D721Med (cell line): ENCODE data around the gene TTC34.

ENCODE experiments used
- DNase-seq: peaks from one replicate; pipeline ENCODE4 v3.0.0; 2011; ENCODE audit warnings: low spot score; ENCODE audit not compliant: insufficient read length
- FAIRE-seq: peaks from 2 replicates; lab custom pipeline; 2011; peaks lifted over from hg19 to GRCh38; lab: Jason Lieb, UNC
- TF ChIP-seq, protein P1 (sequence below): IDR thresholded peaks from 2 replicates; pipeline ENCODE4 v1.5.1; 2012; ENCODE audit warnings: mild to moderate bottlenecking, control low read depth; ENCODE audit not compliant: insufficient read depth; ENCODE audit errors: missing control alignments

TTC34 gene

DNA sequence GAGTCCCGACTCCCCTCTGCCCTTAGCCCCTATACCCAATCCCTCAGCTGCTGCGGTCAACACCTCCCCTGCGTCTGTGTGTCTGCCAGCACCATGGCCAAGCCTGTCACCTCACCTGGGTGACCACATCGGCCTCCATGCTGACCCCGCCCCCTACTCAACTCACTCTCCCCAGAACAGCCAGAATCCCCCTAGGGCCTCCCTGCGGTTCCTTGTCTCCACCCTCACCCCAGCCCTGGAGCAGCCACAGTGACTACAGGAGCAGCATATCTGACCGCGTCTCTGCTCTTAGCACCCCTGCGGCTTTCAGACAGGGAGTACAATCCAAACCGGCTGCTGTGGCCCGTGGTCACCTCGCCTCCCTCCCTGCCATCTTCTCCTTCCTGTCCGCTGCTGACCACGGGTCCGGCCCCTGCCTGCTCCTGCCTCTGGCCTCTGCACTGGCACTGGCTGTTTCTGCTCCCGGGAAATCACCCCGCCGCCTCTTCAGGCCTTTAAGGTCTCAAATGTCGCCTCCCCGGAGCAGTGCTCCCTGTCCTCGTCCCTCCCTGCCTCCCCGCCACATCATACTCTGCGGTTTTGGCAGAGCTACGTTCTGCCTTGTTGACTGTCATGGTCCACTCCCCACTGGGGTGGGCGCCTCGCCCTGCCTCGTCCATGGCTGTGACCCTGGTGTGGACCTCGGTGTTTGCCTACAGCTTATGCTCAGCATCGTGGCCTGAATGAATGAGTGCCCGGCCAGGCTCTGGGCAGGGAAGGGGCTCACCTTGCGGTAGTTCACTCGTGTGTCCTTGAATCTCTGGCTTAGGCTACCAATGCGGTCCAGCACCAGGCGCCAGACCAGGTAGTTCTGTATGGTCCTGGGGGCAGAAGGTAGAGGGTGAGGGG lies 203.8 kb downstream of the TTC34 start:
- TF ChIP-seq, protein P1, sequence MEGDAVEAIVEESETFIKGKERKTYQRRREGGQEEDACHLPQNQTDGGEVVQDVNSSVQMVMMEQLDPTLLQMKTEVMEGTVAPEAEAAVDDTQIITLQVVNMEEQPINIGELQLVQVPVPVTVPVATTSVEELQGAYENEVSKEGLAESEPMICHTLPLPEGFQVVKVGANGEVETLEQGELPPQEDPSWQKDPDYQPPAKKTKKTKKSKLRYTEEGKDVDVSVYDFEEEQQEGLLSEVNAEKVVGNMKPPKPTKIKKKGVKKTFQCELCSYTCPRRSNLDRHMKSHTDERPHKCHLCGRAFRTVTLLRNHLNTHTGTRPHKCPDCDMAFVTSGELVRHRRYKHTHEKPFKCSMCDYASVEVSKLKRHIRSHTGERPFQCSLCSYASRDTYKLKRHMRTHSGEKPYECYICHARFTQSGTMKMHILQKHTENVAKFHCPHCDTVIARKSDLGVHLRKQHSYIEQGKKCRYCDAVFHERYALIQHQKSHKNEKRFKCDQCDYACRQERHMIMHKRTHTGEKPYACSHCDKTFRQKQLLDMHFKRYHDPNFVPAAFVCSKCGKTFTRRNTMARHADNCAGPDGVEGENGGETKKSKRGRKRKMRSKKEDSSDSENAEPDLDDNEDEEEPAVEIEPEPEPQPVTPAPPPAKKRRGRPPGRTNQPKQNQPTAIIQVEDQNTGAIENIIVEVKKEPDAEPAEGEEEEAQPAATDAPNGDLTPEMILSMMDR = no peak
- DNase-seq (no peak), FAIRE-seq (no peak)

DNA sequence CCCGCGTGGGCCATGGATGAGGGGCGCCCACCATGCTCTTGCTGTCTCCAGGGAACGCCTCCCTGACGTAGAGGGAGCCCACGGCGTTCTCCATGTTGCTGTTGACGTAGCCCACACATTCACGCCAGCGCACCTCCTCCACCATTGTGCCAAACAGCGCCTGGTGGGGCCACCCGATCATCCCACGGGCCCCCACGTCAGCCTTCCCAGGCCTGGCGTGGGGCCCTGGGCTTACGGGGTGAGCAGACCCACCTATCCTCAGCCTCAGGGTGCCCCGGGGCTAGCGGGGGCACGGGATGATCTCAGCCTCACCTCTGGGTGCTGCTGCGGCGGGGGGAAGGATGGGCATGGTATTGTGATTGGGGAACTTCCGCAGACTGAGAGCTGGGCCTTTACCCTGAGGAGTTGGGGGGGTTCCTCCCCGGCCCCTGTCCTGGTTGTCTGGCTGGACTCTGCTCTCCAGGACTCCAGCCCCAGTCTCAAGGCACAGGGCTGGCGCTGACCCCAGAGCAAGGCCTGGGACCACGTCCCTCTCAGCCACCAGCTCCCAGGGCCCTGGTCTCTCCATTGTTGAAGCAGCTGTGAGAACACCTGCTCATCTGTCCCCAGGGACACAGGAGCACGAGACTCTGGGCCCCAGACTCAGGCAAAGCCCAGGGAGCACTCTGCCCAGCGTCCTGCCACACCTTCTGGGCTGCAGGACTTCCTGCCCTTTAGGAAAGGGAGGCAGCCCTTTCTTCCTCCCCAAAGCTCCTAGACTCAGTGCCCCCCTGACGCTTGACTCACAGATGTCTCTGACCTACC lies 204.8 kb downstream of the TTC34 start:
- FAIRE-seq (no peak), DNase-seq (no peak)
- TF ChIP-seq, protein P1 = no peak

DNA sequence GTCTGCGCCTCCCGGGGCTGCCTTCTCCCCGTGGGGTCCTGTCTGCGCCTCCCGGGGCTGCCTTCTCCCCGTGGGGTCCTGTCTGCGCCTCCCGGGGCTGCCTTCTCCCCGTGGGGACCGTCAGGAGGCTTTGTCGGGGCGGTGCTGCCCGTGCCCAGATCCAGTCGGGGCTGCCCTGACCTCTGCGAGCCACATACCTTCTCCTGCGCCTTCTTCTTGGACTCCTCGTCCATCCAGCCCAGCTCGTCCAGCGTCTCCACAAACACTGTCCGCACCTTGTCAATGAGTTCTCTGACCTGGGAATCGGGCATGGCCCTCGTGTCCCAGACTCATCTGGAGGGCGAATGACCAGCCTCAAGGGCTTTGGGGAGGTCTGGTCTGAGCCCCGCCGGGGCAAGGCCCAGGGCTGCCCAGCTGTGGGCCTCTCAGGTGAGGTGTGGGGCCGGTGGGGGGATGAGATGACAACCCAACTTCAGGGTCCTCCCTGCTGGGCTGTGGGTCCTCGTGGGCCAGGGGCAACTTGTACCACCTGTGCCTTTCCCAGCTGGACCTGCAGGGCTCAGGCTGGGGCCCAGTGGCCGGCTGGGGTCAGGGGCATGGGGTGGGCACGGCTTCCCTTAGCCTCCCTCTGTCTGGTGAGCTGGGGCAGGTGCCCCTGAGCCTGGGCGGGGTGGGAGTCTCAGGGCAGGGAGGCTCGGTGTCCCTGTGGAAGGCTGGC lies 205.5 kb downstream of the TTC34 start:
- FAIRE-seq (no peak), DNase-seq (no peak)
- TF ChIP-seq, protein P1 = no peak

DNA sequence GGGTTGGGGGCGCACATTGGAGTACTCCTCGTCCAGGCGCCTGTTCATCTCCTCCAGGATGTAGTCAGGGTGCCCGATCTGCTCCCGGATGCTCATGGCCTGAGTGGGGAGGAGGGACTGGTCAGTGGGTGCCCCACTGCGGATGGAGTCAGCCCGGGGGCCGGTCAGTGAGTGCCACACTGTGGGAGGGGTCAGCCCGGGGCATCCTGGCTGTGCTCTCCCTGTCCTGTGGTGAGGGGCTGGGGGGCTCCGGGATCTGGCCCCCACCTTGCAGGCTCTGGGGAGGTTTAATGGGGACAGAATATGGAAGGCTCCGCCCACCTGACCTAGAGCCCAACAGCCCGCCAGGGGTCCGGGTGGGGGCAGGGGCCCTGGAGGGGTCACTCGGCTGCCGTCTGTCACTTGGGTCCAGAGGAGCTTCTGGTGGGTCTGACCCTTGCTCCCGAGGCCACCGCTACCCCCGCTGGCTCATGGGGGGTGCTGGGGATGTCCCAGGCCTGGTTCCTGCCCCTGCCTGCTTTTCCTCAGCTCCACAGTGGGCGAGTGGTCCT lies 206.2 kb downstream of the TTC34 start:
- TF ChIP-seq, protein P1 = no peak
- no peak for DNase-seq
- FAIRE-seq = no peak

DNA sequence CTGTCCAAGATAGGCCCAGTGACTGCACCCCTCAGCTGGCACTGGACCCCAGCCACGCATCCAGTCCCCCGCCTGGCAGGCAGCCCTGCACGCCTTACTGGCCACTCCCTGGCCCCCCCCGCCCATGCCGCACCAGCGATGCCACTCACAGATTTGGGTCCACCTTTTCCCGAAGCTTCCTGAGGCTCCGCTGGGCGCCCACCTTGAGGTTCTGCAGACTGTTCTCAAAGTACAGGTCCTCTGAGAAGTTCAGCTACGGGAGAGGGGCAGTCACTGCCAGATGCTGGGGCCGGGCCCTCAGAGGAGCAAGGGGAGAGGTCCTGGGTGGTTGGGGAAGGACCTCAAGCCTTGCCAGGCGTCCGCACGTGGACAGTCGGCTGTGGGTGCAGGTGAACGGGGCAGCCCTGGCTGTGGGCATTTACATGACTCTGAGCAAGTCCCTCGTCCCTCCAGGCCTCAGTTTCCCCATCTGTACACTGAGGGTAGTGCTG lies 206.8 kb downstream of the TTC34 start:
- FAIRE-seq = no peak
- DNase-seq = no peak
- TF ChIP-seq, protein P1 = no peak

DNA sequence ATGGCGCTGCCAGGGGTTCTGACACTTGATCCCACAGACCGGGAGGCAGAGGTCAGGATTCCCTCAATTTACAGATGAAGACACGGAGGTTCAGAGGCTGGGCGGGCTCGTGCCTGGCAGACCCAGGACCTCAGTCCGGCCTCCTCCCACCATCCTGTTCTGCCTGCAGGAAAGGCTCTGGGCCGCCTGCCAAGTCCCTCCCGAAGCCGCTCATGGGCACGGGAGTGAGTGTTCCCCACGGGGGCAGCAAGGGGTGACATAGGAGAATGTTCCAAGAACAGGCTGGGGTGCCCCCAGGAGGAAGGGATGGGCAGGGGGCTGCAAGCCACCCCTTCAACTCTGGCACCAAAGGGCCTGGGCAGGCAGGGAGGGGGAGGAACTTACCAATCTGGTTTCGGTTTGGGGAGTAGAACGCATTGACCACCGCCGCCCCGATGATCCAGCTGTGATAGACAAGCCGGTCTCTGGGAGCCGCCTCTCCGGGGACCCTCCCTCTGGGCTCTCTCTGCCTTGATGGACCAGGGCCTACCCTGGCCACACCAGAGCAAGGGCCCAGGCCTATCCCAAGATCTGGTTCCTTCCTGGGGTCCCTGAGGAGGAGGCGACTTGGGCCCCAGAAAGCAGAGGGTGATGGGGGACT lies 207.4 kb downstream of the TTC34 start:
- TF ChIP-seq, protein P1 = no peak
- DNase-seq (no peak), FAIRE-seq (no peak)
